PC-3 (cell line): Measurements from ENCODE around the gene OOSP4B. TPM values are rescaled to one million over a fixed set of nuclear protein-coding genes. Genes with fewer than 3 reads are reported as not detected.
"Not testable (repeated sequence)": the region's sequence is repeated elsewhere in the genome, so short reads cannot be mapped to it uniquely, and the experiment has no call there.

Experiments
- ATAC-seq: fragments of 200-7000 bp; cut with Tn5 transposase; 2 replicates; pipeline ENCODE4 v1.9.1; 2020; ENCODE audit warnings: mild to moderate bottlenecking, moderate library complexity
- BruUV-seq: library from RNA; stranded (reverse); fragments of 400-500 nt; replicated peaks from 2 replicates; lab custom pipeline; 2021; lab: Mats Ljungman, UMichigan
- CTCF ChIA-PET: fragments of 300-600 bp; sonication (Branson Sonifier 250); formaldehyde crosslinking; loops from one replicate; lab custom pipeline; 2022; ENCODE audit warnings: antibody characterized with exemption; lab: Charles Lee
- POLR2A ChIA-PET: fragments of 300-600 bp; sonication (Branson Sonifier 250); formaldehyde crosslinking; loops from one replicate; lab custom pipeline; 2022; ENCODE audit warnings: antibody characterized with exemption; ENCODE audit not compliant: unreplicated experiment; lab: Charles Lee
- DNase-seq: peaks from one replicate; pipeline ENCODE4 v3.0.0-alpha.2; 2015
- H2AFZ ChIP-seq: fragments of 300-600 bp; sonication (generic); 2 replicates; pipeline ENCODE4 v1.6.0; 2016; ENCODE audit warnings: antibody characterized with exemption, low read length
- H3F3A ChIP-seq: fragments of 300-600 bp; sonication (generic); one replicate; pipeline ENCODE4 v1.6.0; 2017; ENCODE audit warnings: antibody characterized with exemption, low read length, control low read depth, mild to moderate bottlenecking; ENCODE audit not compliant: unreplicated experiment
- H3K27ac ChIP-seq: fragments of 300-600 bp; sonication (generic); 2 replicates; pipeline ENCODE4 v1.5.1; 2016; ENCODE audit warnings: mild to moderate bottlenecking, low read length
- H3K27me3 ChIP-seq: fragments of 300-600 bp; sonication (generic); 2 replicates; pipeline ENCODE4 v1.6.1; 2016; ENCODE audit warnings: low read length, mixed read lengths
- H3K36me3 ChIP-seq: fragments of 300-600 bp; sonication (generic); 2 replicates; pipeline ENCODE4 v1.6.1; 2016; ENCODE audit warnings: low read depth, mixed run types, low read length, mixed read lengths
- H3K4me1 ChIP-seq: fragments of 300-600 bp; sonication (generic); 2 replicates; pipeline ENCODE4 v1.5.1; 2016; ENCODE audit warnings: low read length; ENCODE audit not compliant: insufficient read depth
- H3K4me2 ChIP-seq: fragments of 300-600 bp; sonication (generic); 2 replicates; pipeline ENCODE4 v1.6.0; 2016; ENCODE audit warnings: low read length
- H3K4me3 ChIP-seq: fragments of 300-600 bp; sonication (generic); 2 replicates; pipeline ENCODE4 v1.5.1; 2016; ENCODE audit warnings: mild to moderate bottlenecking, low read length, mixed read lengths
- H3K79me2 ChIP-seq: fragments of 300-600 bp; sonication (generic); 2 replicates; pipeline ENCODE4 v1.6.1; 2017; ENCODE audit warnings: low read length, mixed read lengths
- H3K9ac ChIP-seq: fragments of 300-600 bp; sonication (generic); 2 replicates; pipeline ENCODE4 v1.6.0; 2016; ENCODE audit warnings: mild to moderate bottlenecking, low read length
- H3K9me2 ChIP-seq: fragments of 300-600 bp; sonication (generic); replicated peaks from 2 replicates; pipeline ENCODE4 v1.6.1; 2016; ENCODE audit warnings: mixed run types, low read length, mixed read lengths
- H3K9me3 ChIP-seq: fragments of 300-600 bp; sonication (generic); 2 replicates; pipeline ENCODE4 v1.6.1; 2016; ENCODE audit warnings: low read length, mixed read lengths
- H4K20me1 ChIP-seq: fragments of 300-600 bp; sonication (generic); 2 replicates; pipeline ENCODE4 v1.6.1; 2016; ENCODE audit warnings: low read length, mixed read lengths
- CTCF ChIP-seq: fragments of 300-600 bp; sonication (generic); conservative IDR thresholded peaks from 2 replicates; pipeline ENCODE4 v1.5.1; 2017; ENCODE audit warnings: antibody characterized with exemption, low read depth, mild to moderate bottlenecking, low read length
- EZH2 ChIP-seq: fragments of 300-600 bp; sonication (generic); IDR thresholded peaks from one replicate; pipeline ENCODE4 v1.6.1; 2017; ENCODE audit warnings: antibody characterized with exemption, mild to moderate bottlenecking, low read length; ENCODE audit not compliant: unreplicated experiment
- EZH2phosphoT487 ChIP-seq: fragments of 300-600 bp; sonication (generic); IDR thresholded peaks from 2 replicates; pipeline ENCODE4 v1.6.1; 2018; ENCODE audit warnings: mild to moderate bottlenecking, antibody characterized with exemption, low read length, borderline replicate concordance
- intact Hi-C: fragments of 100-400 bp; cut with micrococcal nuclease; formaldehyde crosslinking; loops from 2 replicates; pipeline ENCODE4 v1.9.0; 2023
- total RNA-seq: library from RNA; depleted of rRNA; stranded (reverse); fragments of >200 nt; gene quantifications from 2 replicates; pipeline ENCODE4 v1.2.3, GENCODE V29; 2014

OOSP4B gene
- total RNA-seq, 1 experiment from 2014 or later: not detected

- Histone ChIP-seq H3K79me2 (no peaks in the 10 kb centered on the region), H3K36me3 (no peaks in the 10 kb centered on the region), H3K4me3 (no peak overlapping the region), H3K27ac (no peak overlapping the region), H3K4me2 (no peak overlapping the region), H3K4me1 (no peaks in the 10 kb centered on the region), H3K9me2 (no peaks in the 10 kb centered on the region), H4K20me1 (no peaks in the 10 kb centered on the region), H2AFZ (no peak overlapping the region), H3K9me3 (no peaks in the 10 kb centered on the region), H3F3A (no peaks in the 10 kb centered on the region), H3K9ac (no peak overlapping the region), H3K27me3 (no peaks in the 10 kb centered on the region)
- ChIA-PET CTCF (no interaction called here), POLR2A (no interaction called here)
- BruUV-seq: no TSS peak
- ATAC-seq (no peak), DNase-seq (no peak)
- intact Hi-C loops: no loop called here
- TF ChIP-seq CTCF: no peak
- no peak for TF ChIP-seq EZH2
- no peak for TF ChIP-seq EZH2phosphoT487
These were observed 12.1 kb downstream of the OOSP4B start for GRCh38 chr11:60029015-60029632.

GRCh38 chr11:60040109-60040508 is 23.1 kb downstream of the OOSP4B start, which contains the start of gene OOSP2:
Gene OOSP2, plus strand, starts transcription at chr11:60040409. Its CDS starts 51 bp downstream, at chr11:60040460.
- ChIA-PET CTCF (no interaction called here), POLR2A (no interaction called here)
- DNase-seq (no peak), ATAC-seq (no peak)
- Histone ChIP-seq H3K4me2 (no peak within 1 kb of the TSS), H3K27me3 (no peaks in the 10 kb centered on the region), H4K20me1 (no peaks in the 10 kb centered on the region), H3K4me1 (no peaks in the 10 kb centered on the region), H3K36me3 (no peaks in the 10 kb centered on the region), H3K27ac (no peak within 1 kb of the TSS), H3K9me2 (no peaks in the 10 kb centered on the region), H3K9me3 (no peaks in the 10 kb centered on the region), H2AFZ (no peak within 1 kb of the TSS), H3F3A (no peaks in the 10 kb centered on the region), H3K4me3 (no peak within 1 kb of the TSS), H3K9ac (no peak within 1 kb of the TSS), H3K79me2 (no peaks in the 10 kb centered on the region)
- no TSS peak for BruUV-seq
- intact Hi-C loops: no loop called here
- no peak for TF ChIP-seq CTCF
- TF ChIP-seq EZH2: no peak
- no peak for TF ChIP-seq EZH2phosphoT487

GRCh38 chr11:60050422-60050821 is 33.4 kb downstream of the OOSP4B start:
- H3K4me3 ChIP-seq, H3K27ac ChIP-seq, H3K9ac ChIP-seq, DNase-seq, H3F3A ChIP-seq, intact Hi-C loops, BruUV-seq, H2AFZ ChIP-seq, H3K4me1 ChIP-seq, H3K36me3 ChIP-seq, H3K4me2 ChIP-seq, H3K9me3 ChIP-seq, CTCF ChIA-PET, ATAC-seq, H4K20me1 ChIP-seq, POLR2A ChIA-PET, H3K9me2 ChIP-seq, H3K79me2 ChIP-seq, H3K27me3 ChIP-seq: not testable (repeated sequence)

GRCh38 chr11:60050839-60051238 is 33.9 kb downstream of the OOSP4B start:
- H3K27ac ChIP-seq, H3K9me3 ChIP-seq, H3K4me1 ChIP-seq, DNase-seq, H3K79me2 ChIP-seq, H3K4me3 ChIP-seq, POLR2A ChIA-PET, ATAC-seq, intact Hi-C loops, H4K20me1 ChIP-seq, H3K4me2 ChIP-seq, H3K9me2 ChIP-seq, H3K36me3 ChIP-seq, BruUV-seq, H2AFZ ChIP-seq, H3K9ac ChIP-seq, CTCF ChIA-PET, H3F3A ChIP-seq, H3K27me3 ChIP-seq: not testable (repeated sequence)
